SH-SY5Y (cell line): ENCODE results near the gene HADH.

Experiments used
- GATA2 ChIP-seq: IDR thresholded peaks from 2 replicates; pipeline ENCODE4 v1.6.1; 2011; ENCODE audit warnings: mild to moderate bottlenecking, low read depth, low read length
- GATA3 ChIP-seq: IDR thresholded peaks from 2 replicates; pipeline ENCODE4 v1.6.1; 2011; ENCODE audit warnings: low read depth, mild to moderate bottlenecking, low read length, moderate library complexity

DNA sequence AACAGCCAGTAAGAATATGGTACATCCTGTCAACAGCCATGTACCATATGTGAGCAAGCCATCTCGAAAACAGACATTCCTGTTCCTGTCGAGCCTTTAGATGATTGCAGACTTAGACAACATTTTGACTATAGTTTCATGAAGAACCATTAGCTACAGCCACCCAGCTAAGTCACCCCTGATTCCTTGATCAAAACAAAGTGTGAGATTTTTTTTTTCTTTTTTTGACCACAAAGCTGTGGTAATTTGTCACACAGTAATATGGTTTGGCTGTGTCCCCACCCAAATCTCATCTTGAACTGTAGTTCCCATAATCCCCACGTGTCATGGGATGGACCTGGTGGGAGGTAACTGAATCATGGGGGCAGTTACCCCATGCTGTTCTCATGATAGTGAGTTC is 15.2 kb upstream of the HADH start:
- TF ChIP-seq GATA3, result no peak
- no peak for TF ChIP-seq GATA2
